ENCODE measurements around the gene HAPSTR1. TPM values are rescaled to one million over a fixed set of nuclear protein-coding genes. Genes with fewer than 3 reads are reported as not detected.

Gene HAPSTR1, protein sequence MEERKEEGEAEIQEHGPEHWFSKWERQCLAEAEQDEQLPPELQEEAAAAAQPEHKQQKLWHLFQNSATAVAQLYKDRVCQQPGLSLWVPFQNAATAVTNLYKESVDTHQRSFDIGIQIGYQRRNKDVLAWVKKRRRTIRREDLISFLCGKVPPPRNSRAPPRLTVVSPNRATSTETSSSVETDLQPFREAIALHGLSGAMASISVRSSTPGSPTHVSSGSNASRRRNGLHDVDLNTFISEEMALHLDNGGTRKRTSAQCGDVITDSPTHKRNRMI
- 84.4 and 95.3 TPM in 2 replicates for total RNA-seq

DNA sequence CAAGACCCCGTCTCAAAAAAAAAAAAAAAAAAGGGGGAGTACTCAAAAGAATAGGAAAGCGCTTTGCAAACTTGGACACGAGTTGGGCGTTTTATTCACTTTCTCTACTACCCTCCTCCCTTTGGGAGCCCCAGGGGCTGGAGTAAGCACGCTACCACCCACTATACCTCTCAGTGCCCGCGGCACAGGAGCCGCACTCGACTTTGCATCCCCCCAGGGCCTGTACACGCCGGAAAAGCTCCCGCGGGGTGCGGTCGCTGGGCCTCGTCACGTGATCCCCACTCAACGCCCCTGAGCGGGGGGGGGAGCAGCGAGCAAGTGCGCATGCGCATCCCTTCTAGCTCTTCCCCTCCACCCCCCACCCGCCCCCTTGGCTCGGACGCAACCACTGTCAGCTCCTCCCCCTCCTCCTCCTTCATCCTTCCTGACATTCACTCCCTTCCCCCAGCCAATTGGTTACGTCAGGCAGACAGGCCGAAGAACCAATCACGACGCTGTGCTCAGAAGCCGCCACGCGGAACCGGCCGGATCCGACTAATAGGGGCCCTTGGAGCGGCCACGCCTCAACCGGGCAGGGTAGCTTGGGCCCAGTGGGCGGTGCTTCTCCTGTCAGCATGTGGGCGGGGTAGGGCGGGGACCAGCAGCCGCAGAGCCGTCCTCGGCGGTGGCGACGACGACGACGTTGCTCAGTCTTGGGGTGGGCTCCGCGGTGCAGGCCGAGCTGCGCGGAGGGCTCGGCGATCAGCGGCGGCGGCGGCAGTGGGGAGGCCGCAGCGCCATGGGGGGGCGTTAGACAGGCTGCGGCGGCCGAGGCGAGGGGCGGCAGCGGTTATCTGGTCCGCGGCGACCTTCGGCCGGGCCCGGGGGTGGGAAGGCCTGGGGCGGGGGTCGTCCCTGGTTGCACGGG lies at the start of gene HAPSTR1:
TSS of gene HAPSTR1 (plus strand) at position 685 of the 907 bp plus-strand sequence. CDS start 401 bp downstream, outside the sequence.

Other genes starting within 250 kb of the HAPSTR1 start
- gene CARHSP1, start 222.6 kb upstream of the HAPSTR1 start, total RNA-seq: 80.7 and 112 TPM in 2 replicates
- not detected in 2 replicates for gene LITAFD, start 209.3 kb upstream of the HAPSTR1 start, total RNA-seq
- 81.3 and 98.4 TPM in 2 replicates for gene USP7, start 127.7 kb upstream of the HAPSTR1 start, total RNA-seq